ENCODE results near the gene KLHL29. TPM values are rescaled to one million over a fixed set of nuclear protein-coding genes. Genes with fewer than 3 reads are reported as not detected.

The KLHL29 gene
- total RNA-seq, 1 experiment from 2014 or later: 3.4 TPM

DNA sequence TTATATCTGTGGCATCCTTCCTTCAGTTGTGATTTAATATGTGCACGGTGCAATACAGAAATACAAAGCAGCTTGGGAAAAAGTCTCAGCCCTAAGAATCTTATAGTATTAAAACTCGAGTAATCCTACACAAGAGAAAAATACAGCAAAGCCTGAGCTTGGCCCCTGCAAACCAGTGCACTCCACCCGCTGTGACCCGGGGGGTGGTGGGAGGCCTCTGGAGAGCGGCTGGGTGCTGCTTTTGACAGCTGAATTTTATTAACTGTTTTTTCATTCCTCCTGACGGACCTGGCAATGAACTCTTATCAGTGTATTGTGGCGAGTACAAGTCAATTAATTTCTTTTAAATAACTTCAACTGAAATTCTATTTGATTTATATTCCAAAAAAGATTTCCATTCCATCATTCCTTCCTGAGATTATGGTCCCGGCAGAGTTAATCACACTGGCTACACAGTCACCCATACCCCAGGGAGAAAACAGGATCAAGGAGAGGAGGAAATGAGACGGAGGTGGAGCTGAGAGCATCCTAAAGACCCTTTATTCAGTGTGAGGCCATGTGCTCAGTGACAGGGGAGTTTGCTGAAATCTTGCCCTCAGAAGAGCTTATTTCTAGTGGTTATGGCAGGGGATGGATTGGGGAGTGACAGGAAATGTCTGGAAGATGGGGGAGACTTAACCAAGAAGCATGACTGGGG, 124.8 kb downstream of the KLHL29 start:
- intact Hi-C loops (cut with micrococcal nuclease; ENCODE audit: unreplicated experiment): no loop called here
- CTCF ChIA-PET: no interaction called here
- no peak overlapping the region for H3K4me3 ChIP-seq

GRCh38 chr2:23510471-23510870, 125.5 kb downstream of the KLHL29 start:
- no peaks in the 10 kb centered on the region for H3K27me3 ChIP-seq (ENCODE audit: insufficient read depth, low read depth)
- H3K4me3 ChIP-seq: no peak overlapping the region
- no peak overlapping the region for H2AFZ ChIP-seq
- H3K4me1 ChIP-seq (replicated peaks; ENCODE audit: insufficient read depth): no peaks in the 10 kb centered on the region
- no peaks in the 10 kb centered on the region for H3K79me2 ChIP-seq (ENCODE audit: low read depth)
- no peaks in the 10 kb centered on the region for H4K20me1 ChIP-seq (ENCODE audit: insufficient read depth)
- BruUV-seq (replicated peaks): no TSS peak
- intact Hi-C loops (cut with micrococcal nuclease; ENCODE audit: unreplicated experiment): no loop called here
- POLR2A ChIA-PET (ENCODE audit: unreplicated experiment): no interaction called here
- H3K27ac ChIP-seq: no peak overlapping the region
- CTCF ChIA-PET: no interaction called here
- no peaks in the 10 kb centered on the region for H3F3A ChIP-seq (ENCODE audit: insufficient read depth, low read depth)
- no peaks in the 10 kb centered on the region for H3K9me3 ChIP-seq (ENCODE audit: insufficient read depth, low read depth)
- H3K36me3 ChIP-seq (ENCODE audit: low read depth): no peaks in the 10 kb centered on the region
- H3K4me2 ChIP-seq: no peak overlapping the region
- DNase-seq: no peak
- H3K9me2 ChIP-seq (ENCODE audit: insufficient read depth): no peaks in the 10 kb centered on the region
- TF ChIP-seq, protein P1, sequence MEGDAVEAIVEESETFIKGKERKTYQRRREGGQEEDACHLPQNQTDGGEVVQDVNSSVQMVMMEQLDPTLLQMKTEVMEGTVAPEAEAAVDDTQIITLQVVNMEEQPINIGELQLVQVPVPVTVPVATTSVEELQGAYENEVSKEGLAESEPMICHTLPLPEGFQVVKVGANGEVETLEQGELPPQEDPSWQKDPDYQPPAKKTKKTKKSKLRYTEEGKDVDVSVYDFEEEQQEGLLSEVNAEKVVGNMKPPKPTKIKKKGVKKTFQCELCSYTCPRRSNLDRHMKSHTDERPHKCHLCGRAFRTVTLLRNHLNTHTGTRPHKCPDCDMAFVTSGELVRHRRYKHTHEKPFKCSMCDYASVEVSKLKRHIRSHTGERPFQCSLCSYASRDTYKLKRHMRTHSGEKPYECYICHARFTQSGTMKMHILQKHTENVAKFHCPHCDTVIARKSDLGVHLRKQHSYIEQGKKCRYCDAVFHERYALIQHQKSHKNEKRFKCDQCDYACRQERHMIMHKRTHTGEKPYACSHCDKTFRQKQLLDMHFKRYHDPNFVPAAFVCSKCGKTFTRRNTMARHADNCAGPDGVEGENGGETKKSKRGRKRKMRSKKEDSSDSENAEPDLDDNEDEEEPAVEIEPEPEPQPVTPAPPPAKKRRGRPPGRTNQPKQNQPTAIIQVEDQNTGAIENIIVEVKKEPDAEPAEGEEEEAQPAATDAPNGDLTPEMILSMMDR (conservative IDR thresholded peaks at IDR 0.05): no peak
- TF ChIP-seq EZH2 (IDR thresholded peaks at IDR 0.05; ENCODE audit: low read depth): no peak

More for the DNA sequence above, 124.8 kb downstream of the KLHL29 start:
- Histone ChIP-seq H3K4me2 (no peak overlapping the region), H3K27ac (no peak overlapping the region), H3K9me3 (ENCODE audit: insufficient read depth, low read depth) (no peaks in the 10 kb centered on the region), H3K79me2 (ENCODE audit: low read depth) (no peaks in the 10 kb centered on the region), H3K4me1 (replicated peaks; ENCODE audit: insufficient read depth) (no peaks in the 10 kb centered on the region), H3K9me2 (ENCODE audit: insufficient read depth) (no peaks in the 10 kb centered on the region), H3F3A (ENCODE audit: insufficient read depth, low read depth) (no peaks in the 10 kb centered on the region), H4K20me1 (ENCODE audit: insufficient read depth) (no peaks in the 10 kb centered on the region), H2AFZ (no peak overlapping the region), H3K27me3 (ENCODE audit: insufficient read depth, low read depth) (no peaks in the 10 kb centered on the region), H3K36me3 (ENCODE audit: low read depth) (no peaks in the 10 kb centered on the region)
- BruUV-seq (replicated peaks): no TSS peak
- DNase-seq: no peak
- no peak for TF ChIP-seq EZH2 (IDR thresholded peaks at IDR 0.05; ENCODE audit: low read depth)
- TF ChIP-seq, protein P1 (conservative IDR thresholded peaks at IDR 0.05): no peak
- POLR2A ChIA-PET (ENCODE audit: unreplicated experiment): no interaction called here

- no TSS peak for BruUV-seq (replicated peaks)
- Histone ChIP-seq H3K27me3 (ENCODE audit: insufficient read depth, low read depth) (no peaks in the 10 kb centered on the region), H3F3A (ENCODE audit: insufficient read depth, low read depth) (no peaks in the 10 kb centered on the region), H4K20me1 (ENCODE audit: insufficient read depth) (no peaks in the 10 kb centered on the region), H3K4me2 (no peak overlapping the region), H3K4me3 (no peak overlapping the region), H3K27ac (no peak overlapping the region), H3K9me3 (ENCODE audit: insufficient read depth, low read depth) (no peaks in the 10 kb centered on the region), H3K79me2 (ENCODE audit: low read depth) (no peaks in the 10 kb centered on the region), H2AFZ (no peak overlapping the region), H3K4me1 (replicated peaks; ENCODE audit: insufficient read depth) (no peaks in the 10 kb centered on the region), H3K36me3 (ENCODE audit: low read depth) (no peaks in the 10 kb centered on the region), H3K9me2 (ENCODE audit: insufficient read depth) (no peaks in the 10 kb centered on the region)
- CTCF ChIA-PET: no interaction called here
- POLR2A ChIA-PET (ENCODE audit: unreplicated experiment): no interaction called here
- intact Hi-C loops (cut with micrococcal nuclease; ENCODE audit: unreplicated experiment): no loop called here
- no peak for DNase-seq
- TF ChIP-seq, protein P1 (conservative IDR thresholded peaks at IDR 0.05): no peak
- no peak for TF ChIP-seq EZH2 (IDR thresholded peaks at IDR 0.05; ENCODE audit: low read depth)
These were observed 127.8 kb downstream of the KLHL29 start for GRCh38 chr2:23512778-23513177.
